IPS-NIHi7 (cell line): ENCODE data around the gene TBCA.

ENCODE experiments used
- DNase-seq: peaks from one replicate; pipeline ENCODE4 v3.0.0; 2012; ENCODE audit warnings: mixed read lengths; ENCODE audit errors: extremely low spot score

The TBCA gene

DNA sequence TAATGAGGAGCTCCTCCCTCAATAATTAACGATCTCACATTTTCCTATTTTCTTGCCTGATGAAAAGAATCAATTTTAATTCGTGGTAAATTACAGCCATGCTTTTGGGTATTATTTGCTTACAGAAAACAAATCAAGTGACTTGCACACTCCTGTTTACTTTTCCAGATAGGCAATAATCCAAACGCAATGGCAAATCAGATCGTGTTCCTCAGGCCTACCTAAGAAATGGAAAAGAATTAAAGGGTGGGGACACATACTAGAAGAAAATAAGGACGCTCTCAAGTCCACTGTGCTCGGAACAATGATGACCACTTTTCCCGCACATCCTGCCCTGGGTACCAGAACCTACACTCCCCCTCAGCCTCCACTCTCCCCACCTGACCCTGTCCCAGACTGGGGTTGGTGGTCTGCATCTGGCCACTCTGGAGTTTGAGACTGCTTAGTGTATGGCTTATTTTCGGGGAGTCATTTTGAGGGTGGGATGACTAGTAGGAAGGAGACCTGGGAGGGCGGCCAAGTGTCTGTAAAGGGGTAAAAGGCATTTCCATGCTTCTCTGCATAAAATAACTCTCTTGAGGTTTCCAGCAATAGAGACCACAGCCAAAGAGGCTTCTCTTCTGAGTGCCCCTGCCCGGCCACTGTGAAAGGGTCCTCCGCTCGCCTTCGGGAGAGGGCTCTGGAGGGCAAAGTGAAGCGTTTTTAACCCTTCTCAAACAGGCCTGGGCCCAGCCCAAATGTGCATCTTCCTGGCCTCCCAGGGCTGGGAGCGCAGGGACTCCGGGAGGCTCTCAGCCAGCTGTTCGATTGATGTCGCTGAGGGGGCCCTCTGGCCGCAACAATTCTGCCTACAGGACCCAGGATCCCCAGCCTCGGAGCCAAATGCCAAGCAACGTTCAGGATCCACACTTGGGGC is 133.1 kb downstream of the TBCA start:
- DNase-seq, result peak; percentile 41

- DNase-seq, result no peak
Observed at GRCh38 chr5:77641963-77642737, 134.0 kb downstream of the TBCA start.

- DNase-seq, result peak; percentile 19
Observed at GRCh38 chr5:77641397-77641943, 134.7 kb downstream of the TBCA start.
